Caco-2 (cell line): ENCODE data around the gene DLG2. TPM values are rescaled to one million over a fixed set of nuclear protein-coding genes. Genes with fewer than 3 reads are reported as not detected.

Source experiments
- BruUV-seq: library from RNA; stranded (reverse); fragments of 400-500 nt; replicated peaks from 2 replicates; lab custom pipeline; 2021; lab: Mats Ljungman, UMichigan
- CTCF ChIA-PET: fragments of 300-600 bp; sonication (Branson Sonifier 250); formaldehyde crosslinking; loops from one replicate; lab custom pipeline; 2022; ENCODE audit warnings: antibody characterized with exemption; lab: Charles Lee
- POLR2A ChIA-PET: fragments of 300-600 bp; sonication (Branson Sonifier 250); formaldehyde crosslinking; loops from one replicate; lab custom pipeline; 2022; ENCODE audit warnings: antibody characterized with exemption; lab: Charles Lee
- DNase-seq, 2 experiments: peaks; one replicate each; pipeline versions ENCODE4 v3.0.0 to v3.0.0-alpha.2; 2020 to 2022
- H3K27me3 ChIP-seq: replicated peaks from 2 replicates; pipeline ENCODE4 v1.6.0; 2011; ENCODE audit warnings: low read length; ENCODE audit not compliant: control insufficient read depth, insufficient read depth
- H3K36me3 ChIP-seq: 2 replicates; pipeline ENCODE4 v1.5.1; 2011; ENCODE audit warnings: low read length; ENCODE audit not compliant: control insufficient read depth, insufficient read depth
- H3K4me1 ChIP-seq: fragments of 250-450 bp; sonication (Bioruptor Pico); 2 replicates; pipeline ENCODE4 v1.5.1; 2020; ENCODE audit warnings: mild to moderate bottlenecking
- H3K4me3 ChIP-seq: 2 replicates; pipeline ENCODE4 v1.5.1; 2011; ENCODE audit warnings: low read depth, mild to moderate bottlenecking, control low read depth, low read length
- H3K9me3 ChIP-seq: fragments of 250-450 bp; sonication (Bioruptor Pico); 2 replicates; pipeline ENCODE4 v1.5.1; 2020; ENCODE audit warnings: mild to moderate bottlenecking, moderate library complexity
- H3K27ac Mint-ChIP-seq: one replicate; pipeline ENCODE4 v1.8.0; 2022; ENCODE audit warnings: mixed read lengths; ENCODE audit not compliant: unreplicated experiment
- H3K27me3 Mint-ChIP-seq: one replicate; pipeline ENCODE4 v1.8.0; 2022; ENCODE audit warnings: mixed read lengths; ENCODE audit not compliant: insufficient read depth, unreplicated experiment
- H3K36me3 Mint-ChIP-seq: one replicate; pipeline ENCODE4 v1.8.0; 2022; ENCODE audit warnings: mild to moderate bottlenecking, mixed read lengths; ENCODE audit not compliant: insufficient read depth, unreplicated experiment
- H3K4me1 Mint-ChIP-seq: one replicate; pipeline ENCODE4 v1.8.0; 2022; ENCODE audit warnings: low read depth, mixed read lengths; ENCODE audit not compliant: unreplicated experiment
- H3K4me3 Mint-ChIP-seq: one replicate; pipeline ENCODE4 v1.8.0; 2022; ENCODE audit warnings: mild to moderate bottlenecking, moderate library complexity, mixed read lengths; ENCODE audit not compliant: unreplicated experiment
- H3K9me3 Mint-ChIP-seq: one replicate; pipeline ENCODE4 v1.8.0; 2022; ENCODE audit warnings: mixed read lengths; ENCODE audit not compliant: unreplicated experiment
- intact Hi-C: fragments of 100-400 bp; cut with micrococcal nuclease; formaldehyde crosslinking; loops from one replicate; pipeline ENCODE4 v1.10.0; 2022; ENCODE audit not compliant: unreplicated experiment
- total RNA-seq: library from RNA; stranded (reverse); gene quantifications from 2 replicates; pipeline ENCODE4 v1.2.3, GENCODE V29; 2022
- TF ChIP-seq, protein P1 (sequence below), 2 experiments: fragments of 200-600 bp in 1 of 2; IDR thresholded peaks; 1 replicate in 1 of 2; 2 replicates in 1 of 2; pipeline versions ENCODE4 v1.5.1 to v1.8.0; 2011 to 2022; ENCODE audit warnings: antibody characterized with exemption in 1 of 2, control low read depth in 1 of 2, inconsistent platforms in 1 of 2, low read depth in 1 of 2, low read length in 1 of 2, mild to moderate bottlenecking in 1 of 2, moderate library complexity in 1 of 2; ENCODE audit not compliant: insufficient read depth in 1 of 2, severe bottlenecking in 1 of 2, unreplicated experiment in 1 of 2

The DLG2 gene
- total RNA-seq, 1 experiment from 2014 or later = 21.6 TPM

DNA sequence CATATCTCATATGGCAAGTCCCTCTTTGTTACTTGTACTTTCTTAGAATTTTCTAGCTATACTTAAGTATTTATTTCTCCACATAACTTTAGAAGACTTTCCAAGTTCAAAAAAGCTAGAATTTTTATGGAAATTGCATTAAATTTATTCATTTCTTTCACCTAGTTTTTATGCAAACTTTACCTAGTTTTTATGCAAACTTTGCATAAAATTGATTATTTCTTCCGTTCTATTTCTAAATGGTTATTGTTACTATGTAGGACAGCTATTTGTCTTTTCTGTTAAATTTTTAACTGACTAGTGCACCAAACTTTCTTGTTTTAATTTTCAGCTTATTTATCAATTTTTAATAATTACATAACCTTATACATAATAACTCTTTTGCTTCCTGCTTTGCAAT is 41.0 kb upstream of the DLG2 start:
- 0 out of 2 replicates have a peak, but pooled peaks cover 9% of the 10 kb centered on the region for H3K4me1 ChIP-seq
- peaks cover 2% of the 10 kb centered on the region; the same call in 1 of the 2 replicates for H3K36me3 ChIP-seq
- no TSS peak for BruUV-seq
- no peaks in the 10 kb centered on the region for H3K27me3 ChIP-seq
- no peak overlapping the region for H3K4me3 ChIP-seq
- H3K9me3 ChIP-seq = peaks cover 6% of the 10 kb centered on the region; the same call in 1 of the 2 replicates
- no peak overlapping the region for H3K4me3 Mint-ChIP-seq
- peaks cover 7% of the 10 kb centered on the region for H3K4me1 Mint-ChIP-seq
- H3K36me3 Mint-ChIP-seq = peaks cover 21% of the 10 kb centered on the region
- CTCF ChIA-PET = no interaction called here
- POLR2A ChIA-PET = no interaction called here
- DNase-seq = no peak
- H3K27ac Mint-ChIP-seq = no peak overlapping the region
- no peaks in the 10 kb centered on the region for H3K27me3 Mint-ChIP-seq
- TF ChIP-seq, protein P1, sequence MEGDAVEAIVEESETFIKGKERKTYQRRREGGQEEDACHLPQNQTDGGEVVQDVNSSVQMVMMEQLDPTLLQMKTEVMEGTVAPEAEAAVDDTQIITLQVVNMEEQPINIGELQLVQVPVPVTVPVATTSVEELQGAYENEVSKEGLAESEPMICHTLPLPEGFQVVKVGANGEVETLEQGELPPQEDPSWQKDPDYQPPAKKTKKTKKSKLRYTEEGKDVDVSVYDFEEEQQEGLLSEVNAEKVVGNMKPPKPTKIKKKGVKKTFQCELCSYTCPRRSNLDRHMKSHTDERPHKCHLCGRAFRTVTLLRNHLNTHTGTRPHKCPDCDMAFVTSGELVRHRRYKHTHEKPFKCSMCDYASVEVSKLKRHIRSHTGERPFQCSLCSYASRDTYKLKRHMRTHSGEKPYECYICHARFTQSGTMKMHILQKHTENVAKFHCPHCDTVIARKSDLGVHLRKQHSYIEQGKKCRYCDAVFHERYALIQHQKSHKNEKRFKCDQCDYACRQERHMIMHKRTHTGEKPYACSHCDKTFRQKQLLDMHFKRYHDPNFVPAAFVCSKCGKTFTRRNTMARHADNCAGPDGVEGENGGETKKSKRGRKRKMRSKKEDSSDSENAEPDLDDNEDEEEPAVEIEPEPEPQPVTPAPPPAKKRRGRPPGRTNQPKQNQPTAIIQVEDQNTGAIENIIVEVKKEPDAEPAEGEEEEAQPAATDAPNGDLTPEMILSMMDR (IDR thresholded peaks at IDR 0.05; ENCODE audit: insufficient read depth in 1 of 2, low read depth in 1 of 2, low read length in 1 of 2, severe bottlenecking in 1 of 2, unreplicated experiment in 1 of 2) = no peak
- intact Hi-C loops = loop anchor here (10.0 kb wide), 2 partner anchors 577 to 637 kb away; partner anchors contain the start of genes EED and HIKESHI
- peaks cover 20% of the 10 kb centered on the region for H3K9me3 Mint-ChIP-seq

DNA sequence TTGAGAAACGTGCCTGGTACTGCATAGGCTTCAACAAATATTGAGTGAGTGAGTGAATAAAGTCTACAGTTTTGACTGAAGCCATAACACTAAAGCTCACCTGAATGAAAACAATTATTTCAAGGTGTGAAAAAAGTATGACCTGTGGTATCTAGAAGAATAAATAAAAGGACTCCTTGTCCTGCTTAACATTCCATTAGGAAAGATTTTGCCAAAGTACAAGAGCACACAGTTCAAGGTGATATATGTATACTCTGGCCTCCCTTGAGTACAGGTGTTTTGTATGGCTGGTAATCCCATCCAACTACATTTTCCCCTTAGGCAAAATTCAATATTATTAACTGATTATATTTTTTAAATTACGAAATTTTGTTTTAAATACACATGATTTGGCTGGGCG is 39.5 kb upstream of the DLG2 start:
- POLR2A ChIA-PET = no interaction called here
- H3K9me3 ChIP-seq = peaks cover 6% of the 10 kb centered on the region; the same call in 1 of the 2 replicates

DNA sequence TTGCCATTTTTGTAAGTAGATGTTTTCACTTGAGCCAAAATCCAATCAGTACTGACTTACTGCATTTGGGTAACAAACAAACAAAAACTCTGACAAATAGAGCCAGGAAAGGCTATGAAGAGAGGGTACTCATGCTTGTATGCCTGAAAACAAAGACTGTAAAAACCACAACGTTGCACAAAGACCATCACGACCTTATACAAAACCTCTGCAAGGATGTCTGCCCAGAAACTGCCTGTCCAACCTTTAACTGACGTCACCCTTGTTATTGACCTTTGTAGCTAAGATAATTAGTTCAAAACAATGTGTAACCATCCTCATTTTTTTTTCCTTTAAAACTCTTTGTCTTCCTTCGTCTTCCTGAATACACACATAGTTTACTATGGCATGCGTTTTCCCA is 38.6 kb upstream of the DLG2 start:
- no peak overlapping the region; the same call in 1 of the 2 replicates for H3K4me3 ChIP-seq

More for the DNA sequence above, 39.5 kb upstream of the DLG2 start:
- BruUV-seq = no TSS peak
- CTCF ChIA-PET = no interaction called here
- Mint-ChIP-seq H3K4me3 (no peak overlapping the region), H3K9me3 (peaks cover 12% of the 10 kb centered on the region), H3K4me1 (peaks cover 7% of the 10 kb centered on the region), H3K27ac (no peak overlapping the region), H3K27me3 (no peaks in the 10 kb centered on the region), H3K36me3 (peaks cover 34% of the 10 kb centered on the region)
- Histone ChIP-seq H3K36me3 (peaks cover 2% of the 10 kb centered on the region; the same call in 1 of the 2 replicates), H3K27me3 (no peaks in the 10 kb centered on the region), H3K4me3 (no peak overlapping the region), H3K4me1 (0 out of 2 replicates have a peak, but pooled peaks cover 9% of the 10 kb centered on the region)
- intact Hi-C loops = loop anchor here (10.0 kb wide), 2 partner anchors 578 to 638 kb away; partner anchors contain the start of genes EED and HIKESHI
- TF ChIP-seq, protein P1 (IDR thresholded peaks at IDR 0.05; ENCODE audit: insufficient read depth in 1 of 2, low read depth in 1 of 2, low read length in 1 of 2, severe bottlenecking in 1 of 2, unreplicated experiment in 1 of 2) = no peak
- no peak for DNase-seq

More for the DNA sequence above, 38.6 kb upstream of the DLG2 start:
- intact Hi-C loops = loop anchor here (1.0 to 10.0 kb wide), 3 partner anchors 144 to 639 kb away; partner anchors contain the start of genes EED and HIKESHI
- TF ChIP-seq, protein P1 (IDR thresholded peaks at IDR 0.05; ENCODE audit: insufficient read depth in 1 of 2, low read depth in 1 of 2, low read length in 1 of 2, severe bottlenecking in 1 of 2, unreplicated experiment in 1 of 2) = no peak
- Histone ChIP-seq H3K4me1 (0 out of 2 replicates have a peak, but pooled peaks cover 9% of the 10 kb centered on the region), H3K27me3 (no peaks in the 10 kb centered on the region), H3K36me3 (peaks cover 2% of the 10 kb centered on the region; the same call in 1 of the 2 replicates), H3K9me3 (peaks cover 1% of the 10 kb centered on the region; the same call in 1 of the 2 replicates)
- DNase-seq = no peak
- no peaks in the 10 kb centered on the region for H3K27me3 Mint-ChIP-seq
- peak overlapping the region; percentile 91 for H3K4me3 Mint-ChIP-seq
- ChIA-PET POLR2A (interaction anchor here (0.5 kb wide), 1 partner anchor 21 kb away, joined by 3 read pairs; no protein-coding TSS in a partner anchor), CTCF (no interaction called here)
- peaks cover 5% of the 10 kb centered on the region for H3K9me3 Mint-ChIP-seq
- peak overlapping the region; percentile 87 for H3K27ac Mint-ChIP-seq
- peaks cover 16% of the 10 kb centered on the region for H3K4me1 Mint-ChIP-seq
- H3K36me3 Mint-ChIP-seq = peaks cover 43% of the 10 kb centered on the region
- BruUV-seq = no TSS peak
